ENCODE measurements around the gene SLC17A7. TPM values are rescaled to one million over a fixed set of nuclear protein-coding genes. Genes with fewer than 3 reads are reported as not detected.

Gene SLC17A7
- total and polyA plus RNA-seq, 2 of the 13 experiments (the other 11 are each of a cell fraction or from before 2014, with no cell fraction given): 0.32 TPM; not detected in 1

DNA sequence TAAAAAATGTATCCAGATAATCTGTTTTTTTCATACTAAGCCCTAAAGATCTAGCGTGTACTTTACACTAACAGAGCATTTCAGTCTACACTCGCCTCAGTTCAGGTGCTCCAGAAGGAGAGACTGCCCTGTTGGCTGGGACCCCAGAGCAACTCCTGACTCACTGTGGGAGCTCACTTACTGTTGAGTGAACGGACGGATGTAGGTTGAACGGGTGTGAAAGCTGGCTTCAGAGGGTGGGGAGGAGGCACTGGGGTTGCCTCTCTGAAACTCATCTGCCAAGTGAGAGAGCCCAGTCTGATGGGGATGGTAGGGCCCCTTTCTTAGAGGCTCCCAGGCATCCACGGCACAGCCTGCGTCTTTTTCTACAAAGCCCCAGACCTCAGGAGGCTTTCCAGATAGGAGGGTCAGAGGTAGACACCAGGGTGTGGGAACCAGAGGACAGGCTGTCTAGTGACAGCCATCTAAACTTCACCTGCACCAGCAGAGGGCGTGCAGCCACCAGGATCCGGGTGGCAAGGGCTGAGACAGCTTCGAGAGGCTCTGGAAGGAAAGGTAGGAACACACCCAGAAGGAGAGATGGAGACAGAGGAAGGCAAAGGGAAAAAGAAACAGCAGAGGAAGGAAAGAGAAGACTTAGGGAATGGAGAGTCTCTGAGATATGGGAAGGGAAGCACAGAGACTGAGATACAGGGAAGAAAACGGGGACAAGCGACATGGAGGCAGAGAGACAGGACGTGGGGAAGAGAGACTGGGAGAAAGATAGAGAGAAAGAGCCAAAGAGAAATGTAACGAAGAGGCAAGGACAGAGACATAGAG, 49.5 kb downstream of the SLC17A7 start:
- Histone ChIP-seq H3K4me1 (ENCODE audit: insufficient read depth, low read length) (no peaks in the 10 kb centered on the region), H3K79me2 (ENCODE audit: insufficient read depth, low read length) (no peaks in the 10 kb centered on the region), H3K9ac (ENCODE audit: insufficient read depth, low read depth, low read length) (no peak overlapping the region), H3K4me3 (replicated peaks in 1 of 3; ENCODE audit: insufficient read depth in 1 of 3, low read depth in 2 of 3, low read length in 3 of 3) (no peak overlapping the region), H4K20me1 (ENCODE audit: insufficient read depth, low read length) (no peaks in the 10 kb centered on the region), H3K4me2 (ENCODE audit: low read depth, low read length) (no peak overlapping the region), H3K27me3 (ENCODE audit: control insufficient read depth in 1 of 2, insufficient read depth in 2 of 2, low read length in 2 of 2) (peaks cover 6 to 38% of the 10 kb centered on the region in 2 experiments), H3K27ac (ENCODE audit: extremely low read length, insufficient read depth, low read length) (no peak overlapping the region), H2AFZ (ENCODE audit: low read length) (no peak overlapping the region), H3K36me3 (replicated peaks in 1 of 2; ENCODE audit: control insufficient read depth in 1 of 2, insufficient read depth in 2 of 2, low read length in 2 of 2) (no peaks in the 10 kb centered on the region), H3K9me3 (ENCODE audit: low read length) (no peaks in the 10 kb centered on the region)
- ChIA-PET POLR2A (interaction anchor here (0.9 kb wide), 1 partner anchor 51 kb away, joined by 3 read pairs; no protein-coding TSS in a partner anchor), CTCF (ENCODE audit: low intra/inter-chr PET ratio, low total read pairs) (interaction anchor here (1.1 to 3.3 kb wide), 4 partner anchors 39 to 84 kb away, joined by 3 to 45 read pairs (median 10); no protein-coding TSS in a partner anchor)
- no TSS peak for BruUV-seq (replicated peaks)
- peak; percentile 88 for ATAC-seq
- WGBS (ENCODE audit: low lambda C conversion rate): 18% methylated on average over 13 of the region's 14 CpGs
- intact Hi-C loops (cut with micrococcal nuclease; ENCODE audit: unreplicated experiment): loop anchor here (1.0 to 5.0 kb wide), 2 partner anchors 36 to 52 kb away; partner anchors contain the start of gene GFY
- peak; percentile 90 for FAIRE-seq
- DNase-seq (ENCODE audit: low spot score): peak; percentile 63
- in situ Hi-C loops (cut with HindIII; ENCODE audit: extremely low pct_ligation_motif_present, low pct_unique_long_range_greater_than_20kb): loop anchor here (5.0 kb wide), 1 partner anchor 36 kb away; the partner anchor contains the start of gene GFY
- TF ChIP-seq ZFAT (CRISPR knock-in tag; conservative IDR thresholded peaks at IDR 0.05) (no peak), REPIN1 (CRISPR knock-in tag; IDR thresholded peaks at IDR 0.05; ENCODE audit: borderline replicate concordance, low read depth) (no peak), ZBTB38 (CRISPR knock-in tag; IDR thresholded peaks at IDR 0.05) (no peak), ZNF510 (CRISPR knock-in tag; IDR thresholded peaks at IDR 0.05; ENCODE audit: low read depth) (no peak), ZNF451 (CRISPR knock-in tag; IDR thresholded peaks at IDR 0.05) (no peak), ZNF468 (CRISPR knock-in tag; IDR thresholded peaks at IDR 0.05) (no peak), AHR (CRISPR knock-in tag; IDR thresholded peaks at IDR 0.05) (no peak), REST (IDR thresholded peaks at IDR 0.05; ENCODE audit: borderline replicate concordance in 1 of 2, low read depth in 1 of 2, low read length in 2 of 2) (no peak), ZNF619 (CRISPR knock-in tag; IDR thresholded peaks at IDR 0.05) (no peak), SMYD3 (CRISPR knock-in tag; IDR thresholded peaks at IDR 0.05) (no peak), ZFP1 (CRISPR knock-in tag; IDR thresholded peaks at IDR 0.05) (no peak), ZNF160 (CRISPR knock-in tag; IDR thresholded peaks at IDR 0.05) (no peak), ZNF766 (CRISPR knock-in tag; IDR thresholded peaks at IDR 0.05; ENCODE audit: borderline replicate concordance) (no peak), HNRNPH1 (optimal IDR thresholded peaks at IDR 0.05; ENCODE audit: low read depth, low read length) (no peak), PBX2 (CRISPR knock-in tag; IDR thresholded peaks at IDR 0.05) (0 out of 2 replicates have a peak, but pooled peaks have one; percentile 18)
- TF ChIP-seq, protein P1, sequence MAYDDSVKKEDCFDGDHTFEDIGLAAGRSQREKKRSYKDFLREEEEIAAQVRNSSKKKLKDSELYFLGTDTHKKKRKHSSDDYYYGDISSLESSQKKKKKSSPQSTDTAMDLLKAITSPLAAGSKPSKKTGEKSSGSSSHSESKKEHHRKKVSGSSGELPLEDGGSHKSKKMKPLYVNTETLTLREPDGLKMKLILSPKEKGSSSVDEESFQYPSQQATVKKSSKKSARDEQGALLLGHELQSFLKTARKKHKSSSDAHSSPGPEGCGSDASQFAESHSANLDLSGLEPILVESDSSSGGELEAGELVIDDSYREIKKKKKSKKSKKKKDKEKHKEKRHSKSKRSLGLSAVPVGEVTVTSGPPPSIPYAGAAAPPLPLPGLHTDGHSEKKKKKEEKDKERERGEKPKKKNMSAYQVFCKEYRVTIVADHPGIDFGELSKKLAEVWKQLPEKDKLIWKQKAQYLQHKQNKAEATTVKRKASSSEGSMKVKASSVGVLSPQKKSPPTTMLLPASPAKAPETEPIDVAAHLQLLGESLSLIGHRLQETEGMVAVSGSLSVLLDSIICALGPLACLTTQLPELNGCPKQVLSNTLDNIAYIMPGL (CRISPR knock-in tag; IDR thresholded peaks at IDR 0.05; ENCODE audit: borderline replicate concordance in 1 of 2, low read depth in 1 of 2): 0 out of 4 replicates have a peak, but pooled peaks of 1 of the 2 experiments have one; percentile 54
